H1 (cell line): Measurements from ENCODE around the gene IGFBP4. TPM values are rescaled to one million over a fixed set of nuclear protein-coding genes. Genes with fewer than 3 reads are reported as not detected.

Source experiments
- CTCF ChIA-PET: fragments of 300-600 bp; sonication (Branson Sonifier 250); formaldehyde crosslinking; loops from one replicate; lab custom pipeline; 2021; ENCODE audit not compliant: partially characterized antibody; lab: Charles Lee
- POLR2A ChIA-PET: fragments of 300-600 bp; sonication (Branson Sonifier 250); formaldehyde crosslinking; loops from one replicate; lab custom pipeline; 2021; ENCODE audit warnings: inconsistent platforms; ENCODE audit not compliant: partially characterized antibody; lab: Charles Lee
- DNase-seq, 2 experiments: peaks; one replicate each; pipeline versions ENCODE4 v3.0.0 to v3.0.0-alpha.2; 2010 to 2022; ENCODE audit warnings: low spot score in 2 of 2, low read depth in 1 of 2, mixed read lengths in 1 of 2
- FAIRE-seq: peaks from 2 replicates; lab custom pipeline; 2011; peaks lifted over from hg19 to GRCh38; lab: Jason Lieb, UNC
- H2AFZ ChIP-seq: 2 replicates; pipeline ENCODE4 v1.8.1; 2012; ENCODE audit warnings: low read length, inconsistent platforms
- H2AK5ac ChIP-seq: 2 replicates; pipeline ENCODE4 v1.6.1; 2013; ENCODE audit warnings: low read depth, low read length
- H2BK120ac ChIP-seq: replicated peaks from 2 replicates; pipeline ENCODE3; 2013; ENCODE audit warnings: low read depth, low read length, inconsistent platforms
- H2BK12ac ChIP-seq: 2 replicates; pipeline ENCODE4 v1.6.1; 2013; ENCODE audit warnings: low read depth, low read length
- H2BK15ac ChIP-seq: 2 replicates; pipeline ENCODE4 v1.6.1; 2013; ENCODE audit warnings: low read length
- H2BK20ac ChIP-seq: 2 replicates; pipeline ENCODE4 v1.6.1; 2013; ENCODE audit warnings: low read length
- H2BK5ac ChIP-seq: 2 replicates; pipeline ENCODE4 v1.6.1; 2013; ENCODE audit warnings: low read depth, low read length
- H3K14ac ChIP-seq: 2 replicates; pipeline ENCODE4 v1.6.1; 2013; ENCODE audit warnings: inconsistent platforms; ENCODE audit not compliant: insufficient read length
- H3K18ac ChIP-seq: 2 replicates; pipeline ENCODE4 v1.6.1; 2013; ENCODE audit warnings: low read length; ENCODE audit errors: extremely low read depth
- H3K23ac ChIP-seq: 2 replicates; pipeline ENCODE4 v1.6.1; 2013; ENCODE audit warnings: inconsistent platforms; ENCODE audit not compliant: insufficient read length
- H3K23me2 ChIP-seq: 2 replicates; pipeline ENCODE4 v1.6.1; 2013; ENCODE audit warnings: low read depth, low read length
- H3K27ac ChIP-seq: 2 replicates; pipeline ENCODE4 v1.6.1; 2011; ENCODE audit warnings: low read depth, low read length, inconsistent platforms
- H3K27me3 ChIP-seq, 4 experiments: replicated peaks in 1 of 4; 1 replicate in 1 of 4; 2 replicates in 3 of 4; pipeline versions ENCODE4 v1.6.1 to v1.8.1; 2011 to 2013; ENCODE audit warnings: low read length in 3 of 4, mild to moderate bottlenecking in 3 of 4, inconsistent platforms in 2 of 4, mixed read lengths in 2 of 4, moderate library complexity in 1 of 4; ENCODE audit not compliant: control insufficient read depth in 3 of 4, insufficient read depth in 3 of 4; ENCODE audit errors: extremely low read depth in 1 of 4
- H3K36me3 ChIP-seq, 4 experiments: 2 replicates each; pipeline versions ENCODE4 v1.6.1 to v1.8.1; 2011 to 2013; ENCODE audit warnings: mild to moderate bottlenecking in 4 of 4, low read length in 3 of 4, moderate library complexity in 2 of 4, control low read depth in 1 of 4, inconsistent platforms in 1 of 4; ENCODE audit not compliant: insufficient read depth in 4 of 4, control insufficient read depth in 2 of 4
- H3K4ac ChIP-seq: replicated peaks from 2 replicates; pipeline ENCODE3; 2013; ENCODE audit warnings: low read length, low read depth, mixed read lengths, inconsistent platforms; ENCODE audit not compliant: insufficient read length
- H3K4me1 ChIP-seq, 4 experiments: replicated peaks in 1 of 4; 1 replicate in 1 of 4; 2 replicates in 3 of 4; pipeline versions ENCODE4 v1.6.1 to v1.8.1; 2011 to 2013; ENCODE audit warnings: low read length in 3 of 4, inconsistent platforms in 2 of 4, mixed read lengths in 1 of 4; ENCODE audit not compliant: insufficient read depth in 4 of 4, control insufficient read depth in 3 of 4
- H3K4me2 ChIP-seq, 2 experiments: 2 replicates each; pipeline versions ENCODE4 v1.6.1 to v1.8.1; 2011 to 2013; ENCODE audit warnings: low read depth in 2 of 2, low read length in 2 of 2, control low read depth in 1 of 2, inconsistent platforms in 1 of 2, mild to moderate bottlenecking in 1 of 2; ENCODE audit not compliant: insufficient read depth in 1 of 2
- H3K4me3 ChIP-seq, 4 experiments: fragments of 200-600, 300-600 bp in 1 of 4; sonication (generic), shearing (Covaris generic), sonication (Bioruptor Twin) in 1 of 4; 2 replicates each; pipeline versions ENCODE4 v1.5.1 to v1.8.1; 2011 to 2016; ENCODE audit warnings: low read length in 4 of 4, low read depth in 3 of 4, control low read depth in 2 of 4, inconsistent platforms in 2 of 4, mild to moderate bottlenecking in 2 of 4, mixed read lengths in 1 of 4, moderate library complexity in 1 of 4; ENCODE audit not compliant: insufficient read depth in 2 of 4; ENCODE audit errors: extremely low read depth in 1 of 4
- H3K56ac ChIP-seq: replicated peaks from 2 replicates; pipeline ENCODE3; 2013; ENCODE audit warnings: low read depth, mild to moderate bottlenecking, mixed read lengths, low read length, inconsistent platforms; ENCODE audit not compliant: insufficient read length
- H3K79me1 ChIP-seq: 2 replicates; pipeline ENCODE4 v1.6.1; 2013; ENCODE audit warnings: low read depth, low read length, control low read depth
- H3K79me2 ChIP-seq, 2 experiments: 2 replicates each; pipeline versions ENCODE4 v1.6.1 to v1.8.1; 2012 to 2013; ENCODE audit warnings: low read length in 2 of 2, mild to moderate bottlenecking in 2 of 2, inconsistent platforms in 1 of 2; ENCODE audit not compliant: insufficient read depth in 2 of 2, control insufficient read depth in 1 of 2
- H3K9ac ChIP-seq, 4 experiments: replicated peaks in 1 of 4; 1 replicate in 1 of 4; 2 replicates in 3 of 4; pipeline versions ENCODE4 v1.6.1 to v1.8.1; 2011 to 2013; ENCODE audit warnings: low read depth in 3 of 4, low read length in 3 of 4, control low read depth in 2 of 4, mild to moderate bottlenecking in 2 of 4, moderate library complexity in 2 of 4, inconsistent platforms in 1 of 4; ENCODE audit errors: extremely low read depth in 1 of 4
- H3K9me3 ChIP-seq, 2 experiments: 2 replicates each; pipeline versions ENCODE4 v1.6.1 to v1.8.1; 2012 to 2013; ENCODE audit warnings: mild to moderate bottlenecking in 2 of 2, moderate library complexity in 2 of 2, control low read depth in 1 of 2, inconsistent platforms in 1 of 2, low read depth in 1 of 2, low read length in 1 of 2, mixed read lengths in 1 of 2; ENCODE audit not compliant: insufficient read depth in 2 of 2
- H4K20me1 ChIP-seq, 2 experiments: replicated peaks in 1 of 2; 2 replicates each; pipeline versions ENCODE3 to v1.8.1; 2011 to 2013; ENCODE audit warnings: inconsistent platforms in 2 of 2, low read length in 2 of 2, mild to moderate bottlenecking in 1 of 2; ENCODE audit not compliant: insufficient read depth in 2 of 2, control insufficient read depth in 1 of 2
- H4K5ac ChIP-seq: 2 replicates; pipeline ENCODE4 v1.6.1; 2013; ENCODE audit warnings: low read length, low read depth, mixed read lengths, inconsistent platforms; ENCODE audit not compliant: insufficient read length
- H4K8ac ChIP-seq: 2 replicates; pipeline ENCODE4 v1.8.0; 2013; ENCODE audit warnings: mild to moderate bottlenecking, moderate library complexity, low read length, inconsistent platforms; ENCODE audit not compliant: insufficient read depth; ENCODE audit errors: extremely low read depth
- H4K91ac ChIP-seq: replicated peaks from 2 replicates; pipeline ENCODE3; 2013; ENCODE audit warnings: low read length, mixed read lengths, inconsistent platforms; ENCODE audit not compliant: insufficient read length
- ASH2L ChIP-seq: fragments of 200-600, 300-600 bp; sonication (generic); IDR thresholded peaks from one replicate; pipeline ENCODE4 v1.7.1; 2017; ENCODE audit warnings: low read length
- ATF2 ChIP-seq: IDR thresholded peaks from 2 replicates; pipeline ENCODE4 v1.6.1; 2012; ENCODE audit warnings: low read length, inconsistent platforms
- CHD1 ChIP-seq: IDR thresholded peaks from 2 replicates; pipeline ENCODE4 v1.6.1; 2012; ENCODE audit warnings: low read depth, low read length, improper control_type of control experiment
- CTBP2 ChIP-seq: IDR thresholded peaks from 2 replicates; pipeline ENCODE4 v1.7.0; 2011; ENCODE audit warnings: borderline replicate concordance, mild to moderate bottlenecking, moderate library complexity, mixed read lengths, low read length; ENCODE audit not compliant: insufficient read depth, insufficient read length
- HDAC6 ChIP-seq: IDR thresholded peaks from one replicate; pipeline ENCODE4 v1.7.1; 2012; ENCODE audit warnings: low read depth, mild to moderate bottlenecking, inconsistent platforms, low read length, moderate library complexity
- JUN ChIP-seq: IDR thresholded peaks from 2 replicates; pipeline ENCODE4 v1.6.1; 2011; ENCODE audit warnings: low read depth, mild to moderate bottlenecking, improper control_type of control experiment, low read length
- KDM1A ChIP-seq: fragments of 200-600, 300-600 bp; sonication (generic); IDR thresholded peaks from 2 replicates; pipeline ENCODE4 v1.7.1; 2016; ENCODE audit warnings: mild to moderate bottlenecking, low read length, borderline replicate concordance
- POLR2AphosphoS5 ChIP-seq: IDR thresholded peaks from 2 replicates; pipeline ENCODE4 v1.6.1; 2011; ENCODE audit warnings: low read depth, low read length
- SP4 ChIP-seq: IDR thresholded peaks from 2 replicates; pipeline ENCODE4 v1.6.1; 2012; ENCODE audit warnings: low read length, inconsistent platforms
- SUZ12 ChIP-seq: fragments of 200-600 bp; sonication (generic); IDR thresholded peaks from 2 replicates; pipeline ENCODE4 v1.6.1; 2012; ENCODE audit warnings: mild to moderate bottlenecking, inconsistent platforms, low read length, moderate library complexity, mixed read lengths
- TEAD4 ChIP-seq: IDR thresholded peaks from 2 replicates; pipeline ENCODE4 v1.6.1; 2012; ENCODE audit warnings: low read depth, low read length, inconsistent platforms, mixed read lengths
- WGBS, 2 experiments: shearing (Covaris generic) in 1 of 2; methylation state at CpG; one replicate each; pipeline versions ENCODE4 v1.1.6 to v1.1.7; 2013 to 2015; ENCODE audit warnings: low lambda C conversion rate in 2 of 2, mixed read lengths in 2 of 2, inconsistent platforms in 1 of 2, low coverage in 1 of 2, missing lambda C conversion rate in 1 of 2; ENCODE audit not compliant: insufficient replicate concordance in 2 of 2, insufficient coverage in 1 of 2, insufficient read length in 1 of 2; ENCODE audit errors: extremely low coverage in 1 of 2, missing lambda C conversion rate in 1 of 2; 5-methylcytosine and 5-hydroxymethylcytosine counted together
- polyA plus RNA-seq, 7 experiments: library from polyadenylated mRNA; depleted of rRNA in 3 of 7; stranded (reverse) in 5 of 7; unstranded in 2 of 7; fragments of >200 nt in 5 of 7; fragments of 200-250 nt in 2 of 7; gene quantifications; 1 replicate in 5 of 7; 2 replicates in 1 of 7; 4 replicates in 1 of 7; pipeline versions ENCODE4 v1.2.1 to v1.2.3, GENCODE V29; 2011 to 2013; ENCODE audit warnings: missing spikeins in 2 of 7, mixed read lengths in 2 of 7
- total RNA-seq: library from RNA; stranded (reverse); fragmentation: NEBNext Ultra II Directional; extraction: Animal tissue kit (Norgen Biotek cat#: 25700); gene quantifications from 2 replicates; pipeline ENCODE4 v1.2.1, GENCODE V29; 2021

The IGFBP4 gene
- total and polyA plus RNA-seq, 2 of the 8 experiments (the other 6 are each of a cell fraction or from before 2014, with no cell fraction given), result 85.5 to 105 TPM

GRCh38 chr17:40448639-40449261 lies 5.5 kb downstream of the IGFBP4 start:
- Histone ChIP-seq H2BK5ac (no peak overlapping the region), H3K27ac (0 out of 2 replicates have a peak overlapping the region, but pooled peaks have one; percentile 52), H3K23ac (no peak overlapping the region), H4K20me1 (peaks cover 2 to 4% of the 10 kb centered on the region in 2 experiments), H2AFZ (no peak overlapping the region), H3K27me3 (no peaks in the 10 kb centered on the region; a peak in 1 of 7 replicates), H2BK15ac (0 out of 2 replicates have a peak overlapping the region, but pooled peaks have one; percentile 24), H3K4me3 (no peak overlapping the region), H3K4me1 (peaks cover 5 to 22% (median 10%) of the 10 kb centered on the region in 4 experiments), H2BK12ac (0 out of 2 replicates have a peak overlapping the region, but pooled peaks have one; percentile 7), H2BK20ac (no peak overlapping the region), H2BK120ac (no peak overlapping the region), H2AK5ac (peak overlapping the region; percentile 18; the same call in 1 of the 2 replicates), H3K56ac (no peak overlapping the region), H3K23me2 (peaks cover 11% of the 10 kb centered on the region), H3K4me2 (no peak overlapping the region), H3K79me2 (peaks cover 0 to 54% of the 10 kb centered on the region in 2 experiments; a peak in 3 of 4 replicates), H4K8ac (no peak overlapping the region), H3K14ac (no peak overlapping the region), H3K18ac (no peak overlapping the region), H3K4ac (no peak overlapping the region), H3K36me3 (peaks cover 0 to 6% (median 0%) of the 10 kb centered on the region in 4 experiments; a peak in 4 of 8 replicates), H4K91ac (no peak overlapping the region), H3K9me3 (no peaks in the 10 kb centered on the region), H3K79me1 (peaks cover 11% of the 10 kb centered on the region), H3K9ac (no peak overlapping the region; a peak in 1 of 7 replicates), H4K5ac (no peak overlapping the region)
- WGBS, 2 experiments, result 90% methylated on average over 7 of the region's 7 CpGs; no CpG with 5 or more reads in 1 of the 2 experiments
- DNase-seq (no peak), FAIRE-seq (no peak)
- POLR2A ChIA-PET, result interaction anchor here (0.7 to 1.8 kb wide), 6 partner anchors 10 to 88 kb away, joined by 3 to 7 read pairs (median 4); no protein-coding TSS in a partner anchor
- CTCF ChIA-PET, result interaction anchor here (0.7 to 34.1 kb wide), 22 partner anchors 0 to 171 kb away, joined by 3 to 739 read pairs (median 4); partner anchors contain the start of genes GJD3 and IGFBP4
- TF ChIP-seq KDM1A (no peak), CHD1 (no peak), TEAD4 (no peak), SP4 (no peak), ASH2L (no peak), SUZ12 (no peak), POLR2AphosphoS5 (no peak), ATF2 (no peak), HDAC6 (no peak), JUN (no peak), CTBP2 (no peak)
